Measurements from ENCODE around the gene CCL28.

- TF ChIP-seq EZH2phosphoT487 (IDR thresholded peaks at IDR 0.05; ENCODE audit: unreplicated experiment) (no peak), ZNF462 (CRISPR knock-in tag; IDR thresholded peaks at IDR 0.05) (no peak)
Observed at GRCh38 chr5:43412156-43412555, at the start of gene CCL28.
